NCI-H2196 treated with DMSO at 0.1 percent for 48 hours (cell line): ENCODE results near the gene PRR16.

Source experiments
- DNase-seq: peaks from one replicate; lab custom pipeline; 2025; ENCODE audit not compliant: unreplicated experiment; lab: John Stamatoyannopoulos, UW

The PRR16 gene

DNA sequence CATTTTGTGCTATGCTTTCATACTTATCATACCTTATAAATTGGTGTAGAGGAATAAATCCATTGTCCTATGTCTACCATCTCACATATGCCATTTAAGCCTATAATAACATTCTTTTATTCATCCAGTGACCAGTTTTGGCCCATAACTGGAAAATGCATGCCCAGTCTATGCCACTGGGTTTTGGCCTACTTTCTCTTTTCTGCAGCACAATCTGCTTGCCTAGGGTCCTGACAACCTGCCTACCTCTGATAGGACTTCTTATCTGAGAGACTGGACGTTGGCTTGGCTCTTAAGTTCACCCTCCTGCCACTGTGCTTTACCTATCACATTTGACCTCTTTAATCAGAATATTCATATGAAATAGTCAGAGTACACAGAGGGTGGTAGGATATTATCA, 103.0 kb downstream of the PRR16 start:
- no peak for DNase-seq

DNA sequence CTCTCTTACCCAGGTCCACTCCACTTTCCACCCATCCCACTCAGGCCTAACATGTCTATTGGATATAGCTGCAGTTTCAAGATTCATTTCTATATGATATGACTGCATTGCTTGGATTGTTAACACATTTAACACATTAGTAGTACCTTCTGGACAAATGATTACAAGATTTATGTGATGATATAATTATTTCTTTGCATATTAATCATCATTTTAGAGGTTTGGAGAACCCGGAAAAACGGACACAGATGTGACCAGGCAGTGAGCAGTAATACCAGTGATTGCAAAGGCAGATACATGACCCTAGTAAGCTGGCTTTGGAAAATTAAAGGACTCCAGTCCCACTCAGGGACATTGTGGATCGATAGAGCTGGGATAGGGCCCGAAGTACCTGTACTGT, 103.8 kb downstream of the PRR16 start:
- no peak for DNase-seq

GRCh38 chr5:120568711-120569110, 104.6 kb downstream of the PRR16 start:
- no peak for DNase-seq

GRCh38 chr5:120576588-120576987, 112.5 kb downstream of the PRR16 start:
- DNase-seq: no peak

GRCh38 chr5:120582635-120583034, 118.5 kb downstream of the PRR16 start:
- DNase-seq: no peak

DNA sequence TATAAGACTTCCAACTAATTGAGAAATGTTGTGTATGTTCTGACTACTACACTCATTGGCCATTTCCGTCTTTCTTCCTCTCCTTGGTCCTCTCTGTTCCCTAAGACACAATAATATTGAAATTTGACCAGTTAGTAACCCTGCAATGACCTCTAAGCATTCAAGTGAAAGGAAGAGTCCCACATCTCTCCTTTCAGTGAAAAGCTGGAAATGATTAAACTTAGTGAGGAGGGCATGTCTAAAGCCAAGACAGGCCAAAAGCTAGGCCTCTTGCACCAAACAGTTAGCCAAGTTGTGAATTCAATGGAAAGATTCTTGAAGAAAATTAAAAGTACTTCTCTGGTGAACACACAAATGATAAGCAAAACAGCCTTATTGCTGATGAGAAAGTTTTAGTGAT, 122.5 kb downstream of the PRR16 start:
- no peak for DNase-seq

GRCh38 chr5:120591911-120592310, 127.8 kb downstream of the PRR16 start:
- DNase-seq: no peak

DNA sequence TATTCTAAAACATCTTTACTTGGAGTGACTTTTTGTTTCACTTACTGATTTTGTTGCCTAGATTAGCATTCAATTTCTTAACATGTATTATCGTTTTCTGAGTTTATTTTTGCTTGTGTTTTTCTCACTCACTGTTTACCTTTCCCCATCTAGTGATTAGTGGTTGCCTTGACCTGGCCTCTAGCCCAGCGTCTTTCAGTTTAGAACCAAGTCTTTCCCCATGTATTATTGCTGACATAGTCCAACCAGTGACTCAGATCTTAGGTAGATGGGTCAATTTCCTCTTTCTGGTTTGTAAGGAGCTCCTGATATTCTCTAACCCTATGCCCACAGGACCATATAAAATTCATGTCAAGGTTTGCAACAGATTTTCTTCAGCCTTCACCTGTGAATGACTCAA, 135.5 kb downstream of the PRR16 start:
- DNase-seq: no peak

DNA sequence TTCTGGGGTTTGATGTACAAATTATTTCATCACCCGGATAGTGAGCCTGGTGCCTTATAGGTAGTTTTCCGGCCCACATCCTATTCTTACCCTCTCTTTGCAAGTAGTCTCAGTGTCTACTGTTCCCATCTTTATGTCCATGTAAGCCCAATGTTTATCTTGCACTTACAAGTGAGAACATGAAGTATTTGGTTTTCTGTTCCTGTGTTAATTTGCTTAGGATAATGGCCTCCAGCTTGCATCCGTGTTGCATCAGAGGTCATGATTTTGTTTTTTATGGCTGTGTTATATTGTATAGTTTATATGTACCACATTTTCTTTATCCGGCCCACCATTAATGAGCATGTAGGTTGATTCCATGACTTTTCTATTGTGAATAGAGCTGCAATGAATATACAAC, 136.5 kb downstream of the PRR16 start:
- DNase-seq: no peak

DNA sequence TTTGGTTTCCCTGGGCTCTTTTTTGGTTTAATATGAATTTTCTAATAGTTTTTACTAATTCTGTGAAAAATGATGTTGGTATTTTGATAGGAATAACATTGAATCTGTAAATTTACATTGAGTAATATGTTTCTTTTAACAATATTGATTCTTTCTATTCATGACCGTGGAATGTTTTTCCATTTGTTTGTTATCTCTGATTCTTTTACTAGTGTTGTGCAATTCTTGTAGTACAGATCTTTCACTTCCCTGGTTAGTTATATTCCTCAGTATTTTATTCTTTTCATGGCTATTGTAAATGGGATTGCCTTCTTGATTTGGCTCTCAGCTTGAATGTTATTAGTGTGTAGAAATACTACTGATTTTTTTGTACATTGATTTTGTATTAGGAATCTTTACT, 137.9 kb downstream of the PRR16 start:
- no peak for DNase-seq

DNA sequence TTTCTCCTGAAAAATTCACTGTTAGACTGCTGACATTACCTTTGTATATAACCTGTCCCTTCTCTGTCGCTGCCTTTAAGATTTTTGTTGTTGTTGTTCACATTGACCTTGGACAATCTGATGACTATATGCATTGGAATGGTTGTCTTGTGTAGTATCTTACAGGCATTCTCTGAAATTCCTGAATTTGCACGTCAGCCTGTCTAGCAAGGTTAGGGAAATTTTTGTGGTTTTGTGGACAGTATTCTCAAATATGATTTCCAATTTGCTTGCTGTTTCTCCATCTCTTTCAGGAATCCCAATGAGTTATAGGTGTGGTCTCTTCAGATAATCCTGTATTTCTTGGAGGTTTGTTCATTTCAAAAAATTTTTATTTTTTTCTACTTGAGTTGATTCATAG, 140.8 kb downstream of the PRR16 start:
- no peak for DNase-seq

DNA sequence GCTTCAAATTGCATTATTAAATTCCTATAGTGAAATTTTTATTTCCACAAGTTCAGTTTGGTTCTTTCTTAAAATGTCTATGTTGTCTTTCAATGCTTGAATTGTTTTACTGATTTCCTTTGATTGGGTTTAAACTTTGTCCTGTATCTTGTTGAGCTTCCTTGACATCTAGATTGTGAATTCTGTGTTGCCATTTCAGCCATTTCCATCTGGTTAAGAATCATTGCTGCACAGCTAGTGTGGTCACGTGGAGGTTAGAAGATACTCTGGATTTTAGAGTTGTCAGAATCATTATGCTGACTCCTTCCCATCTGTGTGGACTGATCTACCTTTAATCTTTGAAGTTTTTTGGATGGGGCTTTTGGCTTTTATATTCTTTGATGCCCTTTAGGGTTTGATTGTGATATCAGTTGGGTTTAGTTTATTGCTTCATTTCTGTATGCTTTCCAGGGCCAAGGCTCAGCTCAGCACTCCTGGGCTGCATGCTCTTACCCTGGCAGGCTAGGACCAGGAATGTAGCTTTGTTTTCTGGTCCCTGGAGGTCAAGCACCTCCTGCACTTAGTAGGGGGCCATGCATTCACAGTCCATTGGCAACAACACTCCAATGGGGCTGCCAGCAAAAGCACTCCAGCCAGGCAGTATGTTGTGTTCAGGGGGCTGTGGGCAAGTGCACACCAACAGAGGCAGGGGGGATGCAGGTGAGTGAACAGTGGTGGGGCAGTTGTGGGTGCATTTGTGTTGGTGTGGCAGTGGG, 141.4 kb downstream of the PRR16 start:
- no peak for DNase-seq

DNA sequence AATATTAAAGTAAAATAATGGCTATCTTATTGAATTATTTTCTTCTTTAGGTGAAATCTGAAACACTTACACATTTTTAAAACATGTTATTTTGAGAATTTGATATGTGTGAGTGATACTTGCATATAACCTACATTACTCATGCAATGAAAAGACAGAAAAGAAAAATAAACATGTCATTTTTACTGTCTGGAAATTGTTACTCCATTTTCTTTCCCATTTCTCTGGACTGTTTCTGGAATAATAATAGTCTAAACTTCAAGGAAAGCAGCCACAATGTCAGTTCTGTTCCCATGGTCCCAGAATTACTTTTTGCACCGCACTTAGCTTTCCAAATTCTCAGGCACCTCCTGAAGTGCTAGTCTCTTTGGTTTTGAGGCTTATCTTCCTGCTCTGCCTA, 145.5 kb downstream of the PRR16 start:
- DNase-seq: no peak

DNA sequence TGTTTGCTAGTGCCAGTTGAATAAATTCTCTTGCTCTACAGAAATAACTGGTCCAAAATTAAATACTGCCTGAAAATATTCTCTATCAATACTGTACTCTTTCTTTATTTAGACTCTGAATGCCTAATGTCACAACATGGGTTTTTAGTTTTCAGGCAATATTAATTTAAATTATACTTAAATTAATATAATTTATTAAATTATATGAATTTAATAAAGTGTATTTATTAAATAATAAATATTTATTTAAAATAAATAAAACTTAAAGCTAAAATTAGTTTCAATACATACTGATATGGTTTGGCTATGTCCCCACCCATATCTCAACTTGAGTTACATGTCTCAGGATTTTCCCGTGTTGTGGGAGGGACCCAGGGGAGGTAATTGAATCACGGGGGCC, 146.0 kb downstream of the PRR16 start:
- no peak for DNase-seq

GRCh38 chr5:120613729-120614128, 149.6 kb downstream of the PRR16 start:
- no peak for DNase-seq

DNA sequence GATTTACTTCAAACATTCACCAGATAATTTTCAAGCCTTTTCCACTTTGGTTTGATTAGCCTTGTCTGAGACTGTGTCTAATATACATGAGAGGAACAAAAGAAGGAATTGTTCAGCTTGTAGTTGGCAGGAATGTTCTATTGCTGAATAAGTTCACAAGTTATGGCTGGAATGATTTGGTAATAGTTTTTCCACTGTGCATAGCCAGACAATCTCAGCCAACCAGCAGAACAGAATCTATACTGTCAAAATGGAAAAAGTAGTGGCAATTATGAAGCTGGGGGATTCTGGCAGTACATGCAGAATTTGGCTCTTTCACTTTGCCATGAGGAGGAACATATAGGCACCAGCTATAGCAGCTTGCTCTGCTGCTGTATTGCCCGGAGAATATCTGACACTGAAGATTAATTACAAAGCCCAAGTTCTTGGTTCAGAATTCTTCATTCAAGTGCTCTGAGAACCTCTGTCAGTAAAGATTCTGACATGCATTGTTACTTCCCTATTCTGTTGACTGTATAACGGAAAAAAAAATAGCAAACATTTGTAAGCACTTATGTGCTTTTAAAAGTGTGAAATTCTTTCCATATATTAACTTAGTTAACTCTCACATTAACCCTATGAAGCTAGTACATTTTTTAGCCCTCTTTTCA, 150.6 kb downstream of the PRR16 start:
- no peak for DNase-seq

DNA sequence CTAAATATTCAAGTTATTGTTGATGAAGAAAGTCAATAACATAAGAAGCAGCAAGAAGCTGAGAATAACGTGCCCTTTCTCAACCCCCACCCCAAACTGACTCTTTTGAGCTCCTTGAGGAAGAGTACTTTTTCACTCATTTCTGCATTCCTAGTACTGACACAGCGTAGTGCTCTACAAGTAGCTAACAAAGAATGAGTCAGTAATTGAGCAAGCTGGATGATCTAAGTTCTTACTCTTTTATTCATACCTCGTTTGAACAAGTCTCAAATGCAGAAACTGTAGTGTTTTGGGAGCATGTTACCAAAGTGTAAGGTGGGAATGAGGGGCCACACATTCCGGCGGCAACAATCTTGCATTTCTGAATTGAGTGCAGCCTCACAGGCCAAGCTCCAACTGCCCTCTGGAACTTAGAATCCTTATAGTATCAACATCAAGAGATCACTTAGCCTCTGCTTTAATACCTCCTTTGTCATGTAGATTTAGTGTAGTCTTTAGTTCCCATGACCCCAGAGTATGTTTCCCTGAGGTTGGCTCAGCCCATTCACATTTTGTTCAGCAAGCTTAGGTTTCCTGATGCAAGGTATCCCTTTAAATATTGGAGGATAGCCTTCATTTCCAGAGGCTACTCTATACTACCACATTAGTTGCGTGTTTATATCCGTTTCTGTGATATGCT, 152.0 kb downstream of the PRR16 start:
- no peak for DNase-seq

DNA sequence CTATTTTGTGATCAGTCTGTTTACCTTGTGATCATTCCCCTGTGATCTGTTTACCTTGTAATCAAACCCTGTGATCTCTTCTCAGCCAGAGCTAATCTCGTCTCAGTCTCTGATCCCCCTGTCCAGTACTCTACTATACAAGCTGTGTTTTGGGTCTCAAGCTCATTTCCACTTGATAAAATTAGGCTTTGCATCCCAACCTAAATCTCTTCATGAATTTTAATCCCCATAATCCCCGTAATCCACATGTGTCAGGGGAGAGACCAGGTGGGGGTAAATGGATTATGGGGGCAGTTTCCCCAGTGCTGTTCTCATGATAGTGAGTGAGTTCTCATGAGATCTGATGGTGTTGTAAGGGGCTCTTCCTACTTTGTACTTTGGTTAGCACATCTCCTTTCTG, 157.2 kb downstream of the PRR16 start:
- no peak for DNase-seq

DNA sequence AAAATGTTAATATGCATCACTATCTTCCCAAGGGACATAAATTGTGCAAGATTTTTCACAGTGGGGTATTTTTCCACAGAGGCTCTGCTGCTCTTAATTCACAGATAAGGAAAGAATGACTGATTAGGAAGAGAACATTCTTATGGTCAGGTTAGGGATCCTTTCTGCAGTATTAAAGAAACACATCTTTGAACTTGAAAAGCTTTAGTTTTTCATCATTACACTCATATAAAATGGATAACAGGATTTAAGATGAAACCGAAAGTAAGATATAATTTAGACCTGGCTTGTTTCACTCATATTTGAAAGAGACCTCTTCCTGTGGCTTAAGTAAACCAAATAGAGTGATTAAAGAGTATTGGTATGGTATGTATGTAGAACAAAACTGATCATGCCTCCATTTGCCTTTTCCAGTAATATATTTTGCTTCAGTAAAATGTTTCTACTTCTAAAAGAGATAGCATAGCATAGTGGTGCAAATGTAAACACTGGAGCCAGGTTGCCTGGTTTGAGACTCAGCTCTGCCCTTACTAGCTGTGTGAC, 160.0 kb downstream of the PRR16 start:
- no peak for DNase-seq

- no peak for DNase-seq
Observed at GRCh38 chr5:120628156-120628555, 164.1 kb downstream of the PRR16 start.

- DNase-seq: no peak
Observed at GRCh38 chr5:120630550-120630949, 166.4 kb downstream of the PRR16 start.

GRCh38 chr5:120631611-120632010, 167.5 kb downstream of the PRR16 start:
- DNase-seq: no peak
